K562 (cell line): ENCODE measurements around the gene ECM1. TPM values are rescaled to one million over a fixed set of nuclear protein-coding genes. Genes with fewer than 3 reads are reported as not detected.
A peak's percentile ranks its signal among the peaks of the same experiment; 100 is the strongest.

Experiments
- CEBPG ChIP-seq, 3 experiments: fragments of 200-800 bp in 1 of 3; sonication (Bioruptor generic) in 1 of 3; sonication (generic) in 1 of 3; formaldehyde crosslinking in 1 of 3; IDR thresholded peaks in 2 of 3; conservative IDR thresholded peaks in 1 of 3; 2 replicates each; pipeline versions ENCODE4 v1.6.1 to v1.8.0; 2016 to 2022; ENCODE audit warnings: missing compliant biosample characterization in 2 of 3, missing genetic modification characterization in 2 of 3, mild to moderate bottlenecking in 1 of 3, missing genetic modification reagents in 1 of 3
- CHAMP1 ChIP-seq: fragments of 450-650 bp; IDR thresholded peaks from 2 replicates; pipeline ENCODE4 v1.6.1; 2016; ENCODE audit warnings: mild to moderate bottlenecking
- CREB3L1 ChIP-seq: fragments of 450-650 bp; IDR thresholded peaks from 2 replicates; pipeline ENCODE4 v1.6.1; 2014; ENCODE audit warnings: low read depth, mild to moderate bottlenecking, moderate library complexity, borderline replicate concordance
- FOSL1 ChIP-seq: fragments of 200-800 bp; sonication (Bioruptor generic); conservative IDR thresholded peaks from 2 replicates; pipeline ENCODE4 v1.6.1; 2016; ENCODE audit warnings: missing genetic modification characterization, missing compliant biosample characterization
- FOXP4 ChIP-seq: sonication (generic); formaldehyde crosslinking; IDR thresholded peaks from 2 replicates; pipeline ENCODE4 v1.8.0; 2022; ENCODE audit warnings: mild to moderate bottlenecking, missing genetic modification reagents, borderline replicate concordance
- HNRNPUL1 ChIP-seq: fragments of 200-400 bp; formaldehyde crosslinking; IDR thresholded peaks from 2 replicates; pipeline ENCODE4 v1.6.1; 2017; ENCODE audit warnings: low read length
- IFI16 ChIP-seq: fragments of 250-450 bp; sonication (Bioruptor Pico); IDR thresholded peaks from 2 replicates; pipeline ENCODE4 v2.1.2; 2022; ENCODE audit warnings: mild to moderate bottlenecking, inconsistent platforms
- NUFIP1 ChIP-seq: fragments of 450-650 bp; IDR thresholded peaks from 2 replicates; pipeline ENCODE4 v1.6.1; 2018; ENCODE audit not compliant: partially characterized antibody
- PHTF2 ChIP-seq: fragments of 250-450 bp; sonication (Bioruptor Pico); IDR thresholded peaks from 2 replicates; pipeline ENCODE4 v1.5.0; 2021; ENCODE audit warnings: mild to moderate bottlenecking
- RBM15 ChIP-seq: fragments of 200-400 bp; formaldehyde crosslinking; IDR thresholded peaks from 2 replicates; pipeline ENCODE4 v1.6.1; 2018; ENCODE audit warnings: mild to moderate bottlenecking, low read length, moderate library complexity; ENCODE audit not compliant: insufficient read depth
- RFX7 ChIP-seq: fragments of 250-450 bp; sonication (Bioruptor Pico); IDR thresholded peaks from 2 replicates; pipeline ENCODE4 v1.5.1; 2021; ENCODE audit warnings: mild to moderate bottlenecking
- SIX5 ChIP-seq, 2 experiments: IDR thresholded peaks; 2 replicates each; pipeline ENCODE4 v1.6.1; 2011; ENCODE audit warnings: low read length in 2 of 2, borderline replicate concordance in 1 of 2, low read depth in 1 of 2, mild to moderate bottlenecking in 1 of 2, moderate library complexity in 1 of 2; ENCODE audit not compliant: insufficient read depth in 1 of 2
- SMARCE1 ChIP-seq: fragments of 450-650 bp; IDR thresholded peaks from 2 replicates; pipeline ENCODE4 v1.7.1; 2016; ENCODE audit warnings: mild to moderate bottlenecking
- SP1 ChIP-seq: sonication (generic); formaldehyde crosslinking; IDR thresholded peaks from 2 replicates; pipeline ENCODE4 v1.8.1; 2022; ENCODE audit warnings: mild to moderate bottlenecking, missing genetic modification reagents
- TARDBP ChIP-seq: fragments of 450-650 bp; IDR thresholded peaks from 2 replicates; pipeline ENCODE4 v1.6.1; 2016
- YBX1 ChIP-seq: fragments of 450-650 bp; IDR thresholded peaks from 2 replicates; pipeline ENCODE4 v1.7.1; 2016; ENCODE audit warnings: mild to moderate bottlenecking
- ZNF174 ChIP-seq: fragments of 250-450 bp; sonication (Bioruptor Pico); IDR thresholded peaks from 2 replicates; pipeline ENCODE4 v1.4.0; 2020; ENCODE audit warnings: mild to moderate bottlenecking
- ZNF212 ChIP-seq: fragments of 450-650 bp; formaldehyde crosslinking; IDR thresholded peaks from 2 replicates; pipeline ENCODE4 v1.4.0; 2020; ENCODE audit warnings: mild to moderate bottlenecking
- ZNF263 ChIP-seq: sonication (generic); formaldehyde crosslinking; IDR thresholded peaks from 2 replicates; pipeline ENCODE4 v1.8.0; 2022; ENCODE audit warnings: mild to moderate bottlenecking, missing genetic modification reagents, borderline replicate concordance
- ZNF280B ChIP-seq: fragments of 250-450 bp; sonication (Bioruptor Pico); IDR thresholded peaks from 2 replicates; pipeline ENCODE4 v1.5.1; 2021; ENCODE audit warnings: mild to moderate bottlenecking
- polyA plus RNA-seq, 8 experiments: library from polyadenylated mRNA; depleted of rRNA in 4 of 8; stranded (reverse) in 5 of 8; unstranded in 3 of 8; fragments of >200 nt; fragmentation: Nextera tagmentation in 2 of 8; fragmentation: Illumina TruSeq in 1 of 8; extraction: Ambion mirVana in 2 of 8; extraction: Trizol in 1 of 8; gene quantifications; 2 replicates each; pipeline versions ENCODE4 v1.2.1 to v1.2.3, GENCODE V29; 2011 to 2014; ENCODE audit warnings: inconsistent platforms in 1 of 8, missing spikeins in 1 of 8
- total RNA-seq, 7 experiments: library from RNA; depleted of rRNA in 6 of 7; stranded (reverse); fragments of >200 nt in 6 of 7; fragmentation: Illumina TruSeq in 2 of 7; extraction: Trizol in 2 of 7; gene quantifications; 2 replicates each; pipeline versions ENCODE4 v1.2.1 to v1.2.3, GENCODE V29; 2011 to 2021; ENCODE audit warnings: low replicate concordance in 1 of 7

The ECM1 gene
- total and polyA plus RNA-seq, 9 of the 15 experiments (the other 6 are each of a cell fraction or from before 2014, with no cell fraction given) = 6.6 to 52.2 (median 12.8) TPM

- TF ChIP-seq CHAMP1 (peak; percentile 93), IFI16 (CRISPR knock-in tag) (no peak), ZNF174 (no peak), TARDBP (peak; percentile 91), RBM15 (no peak), SP1 (CRISPR knock-in tag) (peak; percentile 89), SIX5 (IDR thresholded peaks at IDR 0.05; ENCODE audit: borderline replicate concordance in 1 of 2, insufficient read depth in 1 of 2, low read depth in 1 of 2, low read length in 2 of 2) (peak; percentile 27 to 42; a peak in 2 of 4 replicates), SMARCE1 (no peak), NUFIP1 (no peak), ZNF212 (no peak), CREB3L1 (peak; percentile 88), YBX1 (no peak), RFX7 (CRISPR knock-in tag) (no peak), ZNF280B (CRISPR knock-in tag) (no peak), PHTF2 (CRISPR knock-in tag) (no peak), ZNF263 (CRISPR knock-in tag) (no peak; the same call in 1 of the 2 replicates), FOXP4 (CRISPR knock-in tag) (no peak), CEBPG (CRISPR knock-in tag; IDR thresholded peaks at IDR 0.05) (no peak), CEBPG (tag; conservative IDR thresholded peaks at IDR 0.05 in 1 of 2, IDR thresholded peaks at IDR 0.05 in 1 of 2) (no peak), FOSL1 (tag) (peak; percentile 60), HNRNPUL1 (no peak)
Observed at GRCh38 chr1:150486966-150487762, 20.7 kb upstream of the ECM1 start, which contains the start of gene TARS2 (continued).
